Parathyroid adenoma (tissue), 2 donors: ENCODE results near the gene MMP2.

Experiments used
- H2AFZ ChIP-seq: fragments of 300-600 bp; sonication (generic); one replicate; pipeline ENCODE4 v1.7.0; 2017; ENCODE audit warnings: antibody characterized with exemption, mild to moderate bottlenecking
- H3K27ac ChIP-seq: fragments of 300-600 bp; sonication (generic); one replicate; pipeline ENCODE4 v1.7.0; 2017
- H3K27me3 ChIP-seq: fragments of 300-600 bp; sonication (generic); one replicate; pipeline ENCODE4 v1.7.0; 2017; ENCODE audit warnings: low read length; ENCODE audit not compliant: control insufficient read depth, insufficient read depth
- H3K36me3 ChIP-seq: fragments of 300-600 bp; sonication (generic); one replicate; pipeline ENCODE4 v1.7.0; 2017; ENCODE audit warnings: low read length; ENCODE audit not compliant: control insufficient read depth, insufficient read depth
- H3K4me1 ChIP-seq: fragments of 300-600 bp; sonication (generic); one replicate; pipeline ENCODE4 v1.7.0; 2017; ENCODE audit warnings: control low read depth
- H3K4me2 ChIP-seq: fragments of 300-600 bp; sonication (generic); one replicate; pipeline ENCODE4 v1.7.0; 2017; ENCODE audit warnings: low read length
- H3K4me3 ChIP-seq: fragments of 300-600 bp; sonication (generic); one replicate; pipeline ENCODE4 v1.7.0; 2017; ENCODE audit warnings: low read depth, low read length
- H3K79me2 ChIP-seq: fragments of 300-600 bp; sonication (generic); one replicate; pipeline ENCODE4 v1.7.0; 2017; ENCODE audit warnings: control low read depth
- H3K9ac ChIP-seq: fragments of 300-600 bp; sonication (generic); one replicate; pipeline ENCODE4 v1.7.0; 2017; ENCODE audit warnings: mild to moderate bottlenecking
- H3K9me3 ChIP-seq: fragments of 300-600 bp; sonication (generic); one replicate; pipeline ENCODE4 v1.7.0; 2017; ENCODE audit warnings: low read length; ENCODE audit not compliant: control insufficient read depth
- TF ChIP-seq, protein P1 (sequence below): fragments of 300-600 bp; sonication (generic); IDR thresholded peaks from one replicate; pipeline ENCODE4 v1.7.0; 2017; ENCODE audit warnings: antibody characterized with exemption, mild to moderate bottlenecking
- donor health status: primary hyperparathyroidism.

The MMP2 gene

GRCh38 chr16:55501549-55502322, 22.7 kb downstream of the MMP2 start:
- Histone ChIP-seq H3K27ac (no peak overlapping the region), H3K4me1 (peaks cover 32% of the 10 kb centered on the region)

GRCh38 chr16:55502801-55503366, 23.9 kb downstream of the MMP2 start:
- peaks cover 32% of the 10 kb centered on the region for H3K4me1 ChIP-seq

More at GRCh38 chr16:55501549-55502322, 22.7 kb downstream of the MMP2 start:
- Histone ChIP-seq H3K9me3 (no peaks in the 10 kb centered on the region), H3K4me2 (no peak overlapping the region), H3K36me3 (no peaks in the 10 kb centered on the region), H3K9ac (no peak overlapping the region), H3K27me3 (no peaks in the 10 kb centered on the region), H2AFZ (no peak overlapping the region), H3K79me2 (no peaks in the 10 kb centered on the region), H3K4me3 (no peak overlapping the region)
- TF ChIP-seq, protein P1, sequence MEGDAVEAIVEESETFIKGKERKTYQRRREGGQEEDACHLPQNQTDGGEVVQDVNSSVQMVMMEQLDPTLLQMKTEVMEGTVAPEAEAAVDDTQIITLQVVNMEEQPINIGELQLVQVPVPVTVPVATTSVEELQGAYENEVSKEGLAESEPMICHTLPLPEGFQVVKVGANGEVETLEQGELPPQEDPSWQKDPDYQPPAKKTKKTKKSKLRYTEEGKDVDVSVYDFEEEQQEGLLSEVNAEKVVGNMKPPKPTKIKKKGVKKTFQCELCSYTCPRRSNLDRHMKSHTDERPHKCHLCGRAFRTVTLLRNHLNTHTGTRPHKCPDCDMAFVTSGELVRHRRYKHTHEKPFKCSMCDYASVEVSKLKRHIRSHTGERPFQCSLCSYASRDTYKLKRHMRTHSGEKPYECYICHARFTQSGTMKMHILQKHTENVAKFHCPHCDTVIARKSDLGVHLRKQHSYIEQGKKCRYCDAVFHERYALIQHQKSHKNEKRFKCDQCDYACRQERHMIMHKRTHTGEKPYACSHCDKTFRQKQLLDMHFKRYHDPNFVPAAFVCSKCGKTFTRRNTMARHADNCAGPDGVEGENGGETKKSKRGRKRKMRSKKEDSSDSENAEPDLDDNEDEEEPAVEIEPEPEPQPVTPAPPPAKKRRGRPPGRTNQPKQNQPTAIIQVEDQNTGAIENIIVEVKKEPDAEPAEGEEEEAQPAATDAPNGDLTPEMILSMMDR, result no peak

DNA sequence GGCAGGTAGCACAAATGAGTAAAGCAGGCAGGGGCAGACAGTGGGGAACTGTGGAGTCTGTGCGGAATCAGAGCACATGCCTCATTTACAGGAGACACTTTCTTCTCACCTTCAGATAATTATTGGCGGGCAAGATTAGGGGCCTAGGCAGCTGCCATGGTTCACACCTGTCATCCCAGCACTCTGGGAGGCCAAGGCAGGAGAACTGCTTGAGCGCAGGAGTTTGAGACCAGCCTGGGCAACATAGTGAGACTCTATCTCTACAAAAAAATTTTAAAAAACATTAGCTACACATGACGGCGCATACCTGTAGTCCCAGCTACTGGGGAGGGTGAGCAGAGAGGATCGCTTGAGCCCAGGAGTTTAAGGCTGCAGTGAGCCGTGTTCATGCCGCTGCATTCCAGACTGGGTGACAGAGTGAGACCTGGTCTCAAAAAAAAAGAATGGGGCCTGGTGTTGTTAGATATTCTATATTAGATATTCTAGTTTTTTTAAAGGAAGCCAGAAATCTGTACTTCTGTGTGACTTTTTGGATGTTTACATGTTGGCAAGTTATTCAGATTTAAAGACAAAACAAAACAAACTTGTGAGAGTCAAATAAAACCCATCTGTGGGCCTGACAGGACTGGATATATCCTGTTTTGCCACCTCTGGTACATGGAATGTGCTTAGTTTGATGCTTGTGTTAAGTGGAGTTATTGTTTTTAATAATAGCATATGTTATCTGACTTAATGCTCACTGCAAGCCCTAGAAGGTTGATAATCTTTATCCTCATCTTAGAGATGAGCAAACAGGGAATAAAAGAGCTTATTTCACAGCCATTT, 24.9 kb downstream of the MMP2 start:
- H3K4me1 ChIP-seq, result peaks cover 32% of the 10 kb centered on the region
- no peak overlapping the region for H3K4me3 ChIP-seq
- no peak overlapping the region for H3K4me2 ChIP-seq
- no peak overlapping the region for H3K9ac ChIP-seq
- H3K27me3 ChIP-seq, result no peaks in the 10 kb centered on the region
- no peak overlapping the region for H3K27ac ChIP-seq
- no peaks in the 10 kb centered on the region for H3K36me3 ChIP-seq
- H2AFZ ChIP-seq, result peak overlapping the region; percentile 74
- TF ChIP-seq, protein P1, result no peak
- H3K9me3 ChIP-seq, result no peaks in the 10 kb centered on the region
- H3K79me2 ChIP-seq, result no peaks in the 10 kb centered on the region

More at GRCh38 chr16:55502801-55503366, 23.9 kb downstream of the MMP2 start:
- H3K4me2 ChIP-seq, result no peak overlapping the region
- H3K36me3 ChIP-seq, result no peaks in the 10 kb centered on the region
- no peak overlapping the region for H3K9ac ChIP-seq
- TF ChIP-seq, protein P1, result no peak
- no peaks in the 10 kb centered on the region for H3K9me3 ChIP-seq
- H3K27me3 ChIP-seq, result no peaks in the 10 kb centered on the region
- peak overlapping the region; percentile 45 for H3K27ac ChIP-seq
- H3K4me3 ChIP-seq, result no peak overlapping the region
- H2AFZ ChIP-seq, result peak overlapping the region; percentile 74
- H3K79me2 ChIP-seq, result no peaks in the 10 kb centered on the region

- Histone ChIP-seq H3K79me2 (no peaks in the 10 kb centered on the region), H3K4me1 (peaks cover 23% of the 10 kb centered on the region), H3K4me3 (no peak overlapping the region), H3K9me3 (no peaks in the 10 kb centered on the region), H3K27ac (no peak overlapping the region), H2AFZ (no peak overlapping the region), H3K36me3 (no peaks in the 10 kb centered on the region), H3K4me2 (no peak overlapping the region), H3K27me3 (no peaks in the 10 kb centered on the region), H3K9ac (no peak overlapping the region)
- TF ChIP-seq, protein P1, result no peak
Measured at GRCh38 chr16:55505333-55506015, 26.5 kb downstream of the MMP2 start.
